Endothelial cell of hepatic sinusoid (primary cell): ENCODE measurements around the gene SAMD9L.

Experiments
- in situ Hi-C: cut with HindIII; loops from 2 replicates; pipeline ENCODE4 v1.10.0; 2017; ENCODE audit warnings: low sequenced_read_pairs

SAMD9L gene

DNA sequence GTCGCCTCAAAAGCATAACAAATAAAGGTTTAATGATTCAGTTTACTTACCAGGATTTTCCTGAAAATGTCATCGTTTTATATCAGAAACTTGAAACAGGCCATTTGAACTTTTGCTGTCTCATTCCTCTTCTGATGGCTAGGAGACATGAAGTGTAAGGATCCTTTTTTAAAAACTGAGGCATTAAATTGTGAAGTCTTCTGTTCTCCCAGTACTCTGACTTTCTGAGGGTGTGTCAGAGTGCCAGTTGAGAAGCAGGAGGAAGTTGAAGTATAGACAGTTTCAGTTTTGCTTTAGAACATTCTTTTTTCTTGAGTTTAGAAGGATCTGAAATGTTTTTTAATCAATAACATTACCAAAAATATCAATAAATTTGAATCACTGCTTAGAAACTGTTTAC lies at the start of gene SAMD9L:
Gene SAMD9L (minus strand): TSS at position 242 of the 400 bp plus-strand sequence. CDS start 12,414 bp downstream, outside the sequence.
- in situ Hi-C loops, result no loop called here

DNA sequence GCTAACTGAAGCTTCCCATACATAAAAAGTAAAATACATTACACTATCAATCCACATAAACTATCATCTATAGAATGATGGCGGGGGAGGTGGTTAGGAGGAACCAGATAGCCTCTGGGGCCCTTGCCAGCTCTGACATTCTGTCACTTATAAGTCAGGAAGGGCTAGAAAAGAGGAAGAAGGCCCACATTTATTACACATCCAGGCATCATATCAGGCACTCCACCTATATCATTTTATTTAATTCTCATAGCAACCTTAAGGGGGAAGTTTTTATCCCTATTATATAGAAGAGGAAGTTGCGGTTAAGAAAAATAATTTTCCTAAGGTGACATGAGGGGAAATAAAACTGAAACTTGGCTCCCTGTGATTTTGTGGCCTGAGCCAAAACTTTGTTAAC lies 48.2 kb upstream of the SAMD9L start:
- in situ Hi-C loops, result no loop called here

GRCh38 chr7:93194386-93194785 lies 46.2 kb upstream of the SAMD9L start:
- in situ Hi-C loops, result no loop called here

GRCh38 chr7:93188870-93189634 lies 40.9 kb upstream of the SAMD9L start:
- in situ Hi-C loops, result no loop called here

DNA sequence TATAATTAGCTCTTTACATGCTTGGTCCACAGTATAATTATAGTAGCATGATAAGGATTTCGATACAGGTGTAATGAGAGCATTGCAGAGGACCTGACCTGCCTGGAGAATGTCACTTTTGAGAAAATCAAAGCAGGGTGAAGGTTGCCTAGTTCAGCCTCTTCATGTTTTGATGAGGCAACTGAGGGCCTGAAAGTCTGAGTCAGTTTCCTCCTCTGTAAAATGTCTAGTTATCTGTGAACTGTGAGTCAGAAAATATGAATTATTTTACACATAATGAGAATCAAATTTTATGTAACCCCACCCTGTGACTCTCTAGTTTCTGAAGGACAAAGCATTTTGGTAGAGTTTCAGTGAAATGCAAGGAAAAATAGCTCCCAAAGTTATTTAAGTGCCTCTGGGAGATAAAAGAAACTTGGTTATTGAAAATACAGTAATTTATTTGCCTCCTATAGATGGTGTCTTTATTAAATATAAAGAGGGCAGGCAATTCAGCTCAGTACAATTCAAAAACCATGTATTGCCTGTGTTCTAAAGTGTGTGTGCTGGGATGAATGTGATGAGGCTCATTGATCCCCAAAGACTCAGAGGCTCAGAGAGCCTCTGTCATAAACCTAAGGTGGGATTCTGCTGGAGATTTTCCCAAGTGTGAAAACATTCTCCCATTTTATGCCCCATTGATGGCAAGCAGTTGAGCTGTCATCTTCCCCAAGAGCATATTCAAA lies 37.3 kb upstream of the SAMD9L start:
- in situ Hi-C loops, result no loop called here

DNA sequence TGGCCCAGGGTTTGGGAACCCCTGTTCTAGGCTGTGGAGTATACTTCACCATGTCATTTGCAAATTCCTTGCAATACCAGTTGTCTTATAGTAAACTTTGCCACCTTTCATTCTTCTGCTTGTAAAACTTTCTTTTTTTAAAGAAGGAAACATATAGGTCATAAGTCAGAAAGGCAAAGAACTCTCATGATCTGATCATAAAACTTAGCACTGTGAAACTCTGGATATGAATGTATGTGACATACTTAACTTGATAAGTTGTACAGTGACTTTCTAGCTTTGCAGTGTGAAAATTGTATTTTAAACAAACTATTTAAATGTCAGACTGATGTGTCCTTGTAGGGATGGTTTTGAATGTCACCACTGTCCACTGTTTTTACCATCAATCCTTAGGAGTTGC lies 31.0 kb upstream of the SAMD9L start:
- in situ Hi-C loops, result no loop called here

DNA sequence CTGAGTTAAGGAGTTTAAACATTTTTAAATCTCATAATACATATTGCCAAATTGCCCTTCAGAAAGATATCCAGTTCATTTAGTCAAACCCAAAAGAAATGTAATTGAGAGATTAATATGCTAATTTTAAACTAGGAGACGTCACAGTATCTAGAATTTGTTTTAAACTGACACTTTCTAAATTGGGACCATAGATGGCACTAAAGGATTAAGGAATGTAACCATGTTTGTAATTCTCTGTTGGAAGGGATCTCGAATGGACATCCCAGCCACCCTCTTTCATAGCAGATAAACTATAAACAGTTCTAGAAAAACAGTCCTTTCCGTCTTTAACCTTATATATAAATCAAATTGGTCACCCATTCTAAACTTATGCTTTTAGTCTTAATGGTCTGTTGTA lies 30.0 kb upstream of the SAMD9L start:
- in situ Hi-C loops, result no loop called here

DNA sequence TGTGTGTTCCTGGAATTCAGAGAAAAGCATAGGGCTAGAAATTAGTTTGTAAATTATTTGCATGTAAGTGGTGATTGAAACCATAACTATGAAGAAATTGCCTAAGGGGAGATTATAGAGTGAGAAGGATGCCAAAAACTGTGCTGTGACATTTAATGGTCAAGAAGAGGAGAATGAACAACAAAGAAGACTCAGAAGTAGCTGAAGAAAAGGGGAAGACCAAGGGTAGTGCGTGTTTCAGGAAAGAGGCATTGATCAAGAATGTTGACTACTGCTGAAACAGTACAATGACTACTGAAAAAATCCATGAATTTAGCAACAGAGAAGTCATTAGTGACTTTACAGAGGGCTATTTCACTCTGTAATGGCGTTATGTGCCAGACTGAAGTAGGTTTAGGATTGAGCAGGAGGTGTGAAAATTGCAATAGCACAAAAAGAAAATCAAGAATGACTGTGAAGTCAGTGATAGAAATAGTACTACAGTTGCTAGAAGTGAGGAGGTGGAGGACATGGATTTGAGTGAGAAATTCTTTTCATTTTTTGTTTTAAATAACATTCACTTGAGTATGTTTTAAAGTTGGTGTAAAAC lies 28.9 kb upstream of the SAMD9L start:
- in situ Hi-C loops, result no loop called here

- in situ Hi-C loops, result no loop called here
Measured at GRCh38 chr7:93175219-93175618, 27.0 kb upstream of the SAMD9L start.

- in situ Hi-C loops, result no loop called here
Measured at GRCh38 chr7:93172683-93173082, 24.5 kb upstream of the SAMD9L start.

GRCh38 chr7:93171606-93172226 lies 23.5 kb upstream of the SAMD9L start:
- in situ Hi-C loops, result no loop called here

DNA sequence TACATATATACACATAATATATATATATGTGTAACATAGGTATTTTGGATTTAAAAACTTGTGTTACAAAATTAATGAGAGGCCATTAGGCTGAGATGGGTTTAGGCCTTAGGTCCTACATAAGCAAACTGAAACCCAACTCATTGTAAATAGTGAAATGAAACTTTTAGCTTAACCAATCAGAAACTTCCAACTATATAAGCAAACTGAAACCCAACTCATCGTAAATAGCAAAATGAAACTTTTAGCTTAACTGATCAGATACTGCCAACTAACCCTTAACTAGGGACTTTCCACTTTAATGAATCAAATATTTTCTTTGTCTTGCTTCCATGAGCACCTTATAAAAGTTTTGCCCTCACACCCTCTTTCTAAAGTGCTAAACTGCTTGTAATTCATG lies 17.3 kb upstream of the SAMD9L start:
- in situ Hi-C loops, result no loop called here

- in situ Hi-C loops, result no loop called here
Measured at GRCh38 chr7:93164766-93165165, 16.6 kb upstream of the SAMD9L start.

GRCh38 chr7:93161181-93161762 lies 13.1 kb upstream of the SAMD9L start:
- in situ Hi-C loops, result no loop called here

GRCh38 chr7:93160410-93160809 lies 12.2 kb upstream of the SAMD9L start:
- in situ Hi-C loops, result no loop called here

DNA sequence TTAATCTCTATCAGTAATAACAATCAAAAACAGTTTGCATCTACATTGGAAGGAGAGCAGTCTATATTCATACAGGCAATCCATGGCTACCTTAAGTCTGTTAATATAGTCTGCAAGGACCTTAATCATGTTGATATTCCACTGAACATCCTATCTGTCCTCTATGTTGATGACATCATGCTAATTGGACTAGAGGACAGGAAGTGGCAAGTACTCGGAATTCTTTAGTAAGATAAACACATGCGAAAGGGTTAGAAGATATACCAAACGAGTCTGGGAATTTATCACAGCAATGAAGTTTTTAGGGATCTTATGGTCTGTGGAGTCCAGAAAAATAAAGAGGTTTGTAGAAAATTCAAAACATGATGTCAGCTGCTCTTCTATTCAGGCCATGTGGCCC lies 11.3 kb upstream of the SAMD9L start:
- in situ Hi-C loops, result no loop called here

DNA sequence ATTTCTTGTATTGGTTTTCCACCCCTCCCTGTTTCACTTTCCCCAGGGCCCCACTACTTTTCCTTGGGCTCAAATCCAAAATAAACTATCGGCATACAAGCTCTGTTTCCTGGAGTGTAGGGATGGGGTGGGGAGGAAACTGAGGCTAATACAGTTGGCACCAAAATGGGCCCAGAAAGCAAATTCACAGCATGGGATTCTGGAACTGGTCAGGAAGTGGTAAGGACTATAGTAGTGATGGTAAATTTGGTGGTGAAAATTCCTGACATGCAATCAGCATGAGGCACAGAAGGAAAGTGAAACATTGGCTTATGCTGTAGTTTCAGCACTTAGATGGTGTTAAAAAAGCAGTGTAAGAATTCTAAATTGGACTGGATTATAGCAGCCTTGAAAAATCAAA lies 8.7 kb upstream of the SAMD9L start:
- in situ Hi-C loops, result no loop called here

DNA sequence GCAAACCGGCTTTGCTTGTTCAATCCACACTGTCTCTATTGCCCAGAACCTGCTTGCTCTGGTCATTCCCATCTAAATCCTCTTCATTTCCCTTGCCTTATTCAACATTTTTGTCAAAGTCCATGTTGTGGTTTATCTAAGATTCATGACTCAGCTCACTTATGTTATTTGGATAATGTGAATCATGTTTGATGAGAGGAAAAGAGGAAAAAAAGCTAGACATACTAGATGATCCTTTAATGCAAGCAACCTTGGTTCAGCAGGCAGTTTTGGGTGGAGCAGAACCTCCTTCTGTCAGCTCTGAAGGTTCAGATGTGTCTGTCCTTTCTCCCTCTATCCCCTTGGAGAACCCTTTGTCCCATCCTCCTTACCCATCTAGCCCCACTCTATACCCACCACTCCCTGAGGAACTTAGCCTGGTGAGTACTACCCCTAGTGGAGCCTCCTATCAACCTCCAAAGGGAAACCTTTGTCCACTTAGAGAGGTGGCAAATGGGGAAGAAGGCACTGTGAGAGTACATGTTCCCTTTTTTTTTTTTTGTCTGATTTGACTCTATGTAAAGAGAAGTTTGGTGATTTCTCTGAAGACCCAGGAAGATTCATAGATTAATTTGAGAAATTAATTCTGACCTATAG lies 2.1 kb upstream of the SAMD9L start:
- in situ Hi-C loops, result no loop called here

GRCh38 chr7:93148727-93149126 lies 542 bp upstream of the SAMD9L start:
- in situ Hi-C loops, result no loop called here

DNA sequence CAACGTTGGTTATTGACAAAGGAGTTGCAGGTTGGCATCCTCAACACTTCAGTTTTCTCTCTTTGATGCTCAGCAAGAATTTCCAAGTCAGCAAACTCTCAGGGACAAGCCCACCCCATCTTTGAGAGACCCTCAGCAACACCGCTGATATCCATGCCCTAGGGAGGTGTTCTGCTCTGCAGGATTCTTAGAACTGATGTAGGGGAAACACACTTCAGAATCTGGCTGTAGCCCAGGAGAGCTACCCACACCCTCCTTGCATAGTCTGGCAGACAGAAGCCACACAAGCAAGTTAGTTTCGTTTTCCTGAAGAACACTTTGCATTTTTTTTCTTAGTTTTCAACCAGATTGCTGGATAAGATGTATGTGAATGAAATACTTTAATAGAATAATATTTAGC lies 822 bp downstream of the SAMD9L start:
- in situ Hi-C loops, result no loop called here
